Lower leg skin (tissue), 3 donors: Measurements from ENCODE around the gene ZNF844.

Source experiments
- POLR2A ChIP-seq, 2 donors: fragments of 450-650 bp; IDR thresholded peaks; one replicate each; pipeline ENCODE4 v1.6.1; 2016 to 2017; ENCODE audit warnings: antibody characterized with exemption in 2 of 2, mild to moderate bottlenecking in 1 of 2, moderate library complexity in 1 of 2
- TF ChIP-seq, protein P1 (sequence below), 3 donors: fragments of 450-650 bp; IDR thresholded peaks; one replicate each; pipeline ENCODE4 v1.5.1; 2016; ENCODE audit warnings: antibody characterized with exemption in 3 of 3, mild to moderate bottlenecking in 3 of 3, moderate library complexity in 2 of 3

DNA sequence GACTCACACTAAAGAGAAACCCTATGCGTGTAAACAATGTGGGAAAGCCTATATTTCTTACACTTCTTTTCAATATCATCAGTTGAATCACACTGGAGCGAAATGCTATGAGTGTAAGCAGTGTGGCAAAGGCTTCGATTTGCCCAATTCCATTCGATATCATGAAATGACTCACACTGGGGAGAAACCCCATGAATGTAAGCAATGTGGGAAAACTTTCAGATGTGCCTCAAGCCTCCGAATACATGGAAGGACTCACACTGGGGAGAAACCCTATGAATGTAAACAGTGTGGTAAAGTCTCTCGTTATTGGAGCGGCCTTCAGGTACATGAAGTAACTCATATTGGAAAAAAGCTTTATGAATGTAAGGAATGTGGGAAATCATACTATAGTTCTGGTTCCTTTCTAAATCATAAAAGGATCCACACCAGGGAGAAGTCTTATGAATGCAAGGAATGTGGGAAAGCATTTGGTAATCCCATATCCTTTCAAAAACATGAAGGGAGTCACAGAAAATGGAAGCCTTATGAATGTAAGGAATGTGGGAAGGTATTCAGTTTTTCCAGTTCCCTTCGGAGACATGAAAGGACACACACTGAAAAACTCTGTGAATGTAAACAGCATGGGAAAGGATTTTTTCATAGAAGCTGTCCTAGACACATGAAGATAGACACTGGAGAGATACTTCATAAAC, 47.6 kb downstream of the ZNF844 start:
- TF ChIP-seq, protein P1, sequence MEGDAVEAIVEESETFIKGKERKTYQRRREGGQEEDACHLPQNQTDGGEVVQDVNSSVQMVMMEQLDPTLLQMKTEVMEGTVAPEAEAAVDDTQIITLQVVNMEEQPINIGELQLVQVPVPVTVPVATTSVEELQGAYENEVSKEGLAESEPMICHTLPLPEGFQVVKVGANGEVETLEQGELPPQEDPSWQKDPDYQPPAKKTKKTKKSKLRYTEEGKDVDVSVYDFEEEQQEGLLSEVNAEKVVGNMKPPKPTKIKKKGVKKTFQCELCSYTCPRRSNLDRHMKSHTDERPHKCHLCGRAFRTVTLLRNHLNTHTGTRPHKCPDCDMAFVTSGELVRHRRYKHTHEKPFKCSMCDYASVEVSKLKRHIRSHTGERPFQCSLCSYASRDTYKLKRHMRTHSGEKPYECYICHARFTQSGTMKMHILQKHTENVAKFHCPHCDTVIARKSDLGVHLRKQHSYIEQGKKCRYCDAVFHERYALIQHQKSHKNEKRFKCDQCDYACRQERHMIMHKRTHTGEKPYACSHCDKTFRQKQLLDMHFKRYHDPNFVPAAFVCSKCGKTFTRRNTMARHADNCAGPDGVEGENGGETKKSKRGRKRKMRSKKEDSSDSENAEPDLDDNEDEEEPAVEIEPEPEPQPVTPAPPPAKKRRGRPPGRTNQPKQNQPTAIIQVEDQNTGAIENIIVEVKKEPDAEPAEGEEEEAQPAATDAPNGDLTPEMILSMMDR (IDR thresholded peaks at IDR 0.05), result no peak
- TF ChIP-seq POLR2A (IDR thresholded peaks at IDR 0.05), result no peak
